ENCODE results near the gene IMPACT.

DNA sequence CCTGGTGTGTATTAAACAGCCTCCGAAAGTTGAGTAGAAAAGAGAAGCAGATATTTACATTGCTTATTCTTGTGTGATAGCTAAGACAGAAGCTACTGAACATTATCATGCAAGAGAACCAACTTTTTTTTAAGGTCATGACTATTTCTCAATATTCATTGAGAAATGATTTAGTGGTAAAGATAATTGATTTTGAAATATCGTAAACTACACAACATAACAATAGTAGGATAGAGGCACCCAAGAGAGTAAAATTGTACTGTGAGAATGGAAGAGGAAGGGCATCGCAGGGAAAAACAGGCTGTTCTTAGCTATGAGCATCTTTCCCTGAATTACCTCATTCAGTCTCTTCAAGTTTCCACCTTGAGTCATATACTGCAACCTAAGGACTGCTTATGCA lies 59.2 kb downstream of the IMPACT start:
- TF ChIP-seq YY1 (IDR thresholded peaks at IDR 0.05; ENCODE audit: low read depth): no peak
- TF ChIP-seq, protein P1, sequence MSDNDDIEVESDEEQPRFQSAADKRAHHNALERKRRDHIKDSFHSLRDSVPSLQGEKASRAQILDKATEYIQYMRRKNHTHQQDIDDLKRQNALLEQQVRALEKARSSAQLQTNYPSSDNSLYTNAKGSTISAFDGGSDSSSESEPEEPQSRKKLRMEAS (IDR thresholded peaks at IDR 0.05): no peak
- TF ChIP-seq, protein P2, sequence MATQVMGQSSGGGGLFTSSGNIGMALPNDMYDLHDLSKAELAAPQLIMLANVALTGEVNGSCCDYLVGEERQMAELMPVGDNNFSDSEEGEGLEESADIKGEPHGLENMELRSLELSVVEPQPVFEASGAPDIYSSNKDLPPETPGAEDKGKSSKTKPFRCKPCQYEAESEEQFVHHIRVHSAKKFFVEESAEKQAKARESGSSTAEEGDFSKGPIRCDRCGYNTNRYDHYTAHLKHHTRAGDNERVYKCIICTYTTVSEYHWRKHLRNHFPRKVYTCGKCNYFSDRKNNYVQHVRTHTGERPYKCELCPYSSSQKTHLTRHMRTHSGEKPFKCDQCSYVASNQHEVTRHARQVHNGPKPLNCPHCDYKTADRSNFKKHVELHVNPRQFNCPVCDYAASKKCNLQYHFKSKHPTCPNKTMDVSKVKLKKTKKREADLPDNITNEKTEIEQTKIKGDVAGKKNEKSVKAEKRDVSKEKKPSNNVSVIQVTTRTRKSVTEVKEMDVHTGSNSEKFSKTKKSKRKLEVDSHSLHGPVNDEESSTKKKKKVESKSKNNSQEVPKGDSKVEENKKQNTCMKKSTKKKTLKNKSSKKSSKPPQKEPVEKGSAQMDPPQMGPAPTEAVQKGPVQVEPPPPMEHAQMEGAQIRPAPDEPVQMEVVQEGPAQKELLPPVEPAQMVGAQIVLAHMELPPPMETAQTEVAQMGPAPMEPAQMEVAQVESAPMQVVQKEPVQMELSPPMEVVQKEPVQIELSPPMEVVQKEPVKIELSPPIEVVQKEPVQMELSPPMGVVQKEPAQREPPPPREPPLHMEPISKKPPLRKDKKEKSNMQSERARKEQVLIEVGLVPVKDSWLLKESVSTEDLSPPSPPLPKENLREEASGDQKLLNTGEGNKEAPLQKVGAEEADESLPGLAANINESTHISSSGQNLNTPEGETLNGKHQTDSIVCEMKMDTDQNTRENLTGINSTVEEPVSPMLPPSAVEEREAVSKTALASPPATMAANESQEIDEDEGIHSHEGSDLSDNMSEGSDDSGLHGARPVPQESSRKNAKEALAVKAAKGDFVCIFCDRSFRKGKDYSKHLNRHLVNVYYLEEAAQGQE (IDR thresholded peaks at IDR 0.05; ENCODE audit: low read depth): no peak
- no peak for TF ChIP-seq EGR1 (IDR thresholded peaks at IDR 0.05)

All from Ishikawa (cell line).